SK-N-SH (cell line): ENCODE data around the gene RIN3. TPM values are rescaled to one million over a fixed set of nuclear protein-coding genes. Genes with fewer than 3 reads are reported as not detected.

ENCODE experiments used
- CTCF ChIA-PET: fragments of 300-600, 350-600 bp; formaldehyde crosslinking; extraction: SDS; loops from one replicate; lab custom pipeline; 2021; lab: Yijun Ruan, JAX
- POLR2A ChIA-PET: fragments of 350-600 bp; sonication (Branson Sonifier 250); formaldehyde crosslinking; extraction: SDS; loops from one replicate; lab custom pipeline; 2020; ENCODE audit warnings: antibody characterized with exemption, inconsistent platforms; lab: Yijun Ruan, JAX
- DNase-seq: peaks from one replicate; pipeline ENCODE4 v3.0.0; 2012
- H2AFZ ChIP-seq: fragments of 200-600 bp; sonication (generic); 2 replicates; pipeline ENCODE4 v1.8.1; 2016; ENCODE audit warnings: antibody characterized with exemption, mild to moderate bottlenecking, low read depth
- H3F3A ChIP-seq: fragments of 200-600 bp; sonication (generic); replicated peaks from 2 replicates; pipeline ENCODE3; 2016; ENCODE audit warnings: antibody characterized with exemption, mild to moderate bottlenecking; ENCODE audit not compliant: insufficient read depth
- H3K27ac ChIP-seq, 2 experiments: fragments of 200-500 bp in 1 of 2; fragments of 200-600 bp in 1 of 2; sonication (Bioruptor generic) in 1 of 2; sonication (generic), shearing (Covaris generic) in 1 of 2; 2 replicates each; pipeline versions ENCODE4 v1.5.1 to v1.6.1; 2014 to 2016; ENCODE audit warnings: low read depth in 2 of 2, inconsistent platforms in 1 of 2, low read length in 1 of 2, mild to moderate bottlenecking in 1 of 2, mixed read lengths in 1 of 2
- H3K27me3 ChIP-seq: fragments of 200-600 bp; sonication (generic), shearing (Covaris generic); 2 replicates; pipeline ENCODE4 v1.6.1; 2016; ENCODE audit warnings: mixed run types; ENCODE audit not compliant: insufficient read depth
- H3K36me3 ChIP-seq, 2 experiments: fragments of 200-500 bp in 1 of 2; fragments of 200-600 bp in 1 of 2; sonication (Bioruptor generic) in 1 of 2; sonication (generic) in 1 of 2; replicated peaks in 1 of 2; 2 replicates each; pipeline versions ENCODE3 to v1.5.1; 2014 to 2016; ENCODE audit warnings: low read length in 1 of 2, mild to moderate bottlenecking in 1 of 2; ENCODE audit not compliant: insufficient read depth in 2 of 2, control insufficient read depth in 1 of 2
- H3K4me1 ChIP-seq, 2 experiments: fragments of 200-500 bp in 1 of 2; fragments of 200-600 bp in 1 of 2; sonication (Bioruptor generic) in 1 of 2; sonication (generic), shearing (Covaris generic) in 1 of 2; 2 replicates each; pipeline versions ENCODE4 v1.5.1 to v1.6.1; 2014 to 2016; ENCODE audit warnings: low read depth in 1 of 2, low read length in 1 of 2, mixed run types in 1 of 2; ENCODE audit not compliant: insufficient read depth in 2 of 2, control insufficient read depth in 1 of 2
- H3K4me2 ChIP-seq: fragments of 200-600 bp; sonication (generic), shearing (Covaris generic); 2 replicates; pipeline ENCODE4 v1.6.1; 2017; ENCODE audit warnings: mixed run types
- H3K4me3 ChIP-seq, 2 experiments: fragments of 200-500 bp in 1 of 2; fragments of 200-600 bp in 1 of 2; sonication (Bioruptor generic) in 1 of 2; sonication (generic), shearing (Covaris generic) in 1 of 2; 2 replicates each; pipeline versions ENCODE4 v1.5.1 to v1.8.1; 2014 to 2016; ENCODE audit warnings: low read depth in 2 of 2, inconsistent platforms in 1 of 2, low read length in 1 of 2, mild to moderate bottlenecking in 1 of 2, mixed read lengths in 1 of 2, moderate library complexity in 1 of 2
- H3K79me2 ChIP-seq: fragments of 200-600 bp; sonication (generic); 2 replicates; pipeline ENCODE4 v1.8.1; 2017; ENCODE audit warnings: mild to moderate bottlenecking; ENCODE audit not compliant: insufficient read depth
- H3K9ac ChIP-seq: fragments of 200-600 bp; sonication (generic); 2 replicates; pipeline ENCODE4 v1.6.1; 2017; ENCODE audit warnings: mixed run types
- H3K9me2 ChIP-seq: fragments of 200-600 bp; sonication (generic); 2 replicates; pipeline ENCODE4 v1.6.1; 2017; ENCODE audit warnings: mixed run types
- H3K9me3 ChIP-seq: fragments of 200-600 bp; sonication (generic); 2 replicates; pipeline ENCODE4 v1.6.1; 2017; ENCODE audit warnings: mixed run types, mild to moderate bottlenecking, moderate library complexity
- H4K20me1 ChIP-seq: fragments of 200-600 bp; sonication (generic); 2 replicates; pipeline ENCODE4 v1.6.1; 2017; ENCODE audit warnings: mild to moderate bottlenecking, mixed run types; ENCODE audit not compliant: insufficient read depth
- CHD2 ChIP-seq: fragments of 150-350 bp; IDR thresholded peaks from 2 replicates; pipeline ENCODE4 v1.6.1; 2018; ENCODE audit warnings: low read length; ENCODE audit not compliant: partially characterized antibody
- ELF1 ChIP-seq: IDR thresholded peaks from 2 replicates; pipeline ENCODE4 v1.4.0; 2012
- EZH2phosphoT487 ChIP-seq: fragments of 200-600 bp; sonication (generic); IDR thresholded peaks from 2 replicates; pipeline ENCODE4 v1.6.1; 2017; ENCODE audit warnings: low read depth, mixed run types, mild to moderate bottlenecking, antibody characterized with exemption, moderate library complexity, borderline replicate concordance
- FOSL2 ChIP-seq: IDR thresholded peaks from 2 replicates; pipeline ENCODE4 v1.4.0; 2012; ENCODE audit warnings: low read depth, mild to moderate bottlenecking, moderate library complexity, borderline replicate concordance
- FOXJ3 ChIP-seq: sonication (generic); formaldehyde crosslinking; IDR thresholded peaks from 2 replicates; pipeline ENCODE4 v1.5.1; 2020; ENCODE audit warnings: mild to moderate bottlenecking, missing genetic modification reagents
- FOXM1 ChIP-seq: IDR thresholded peaks from 2 replicates; pipeline ENCODE4 v1.4.0; 2012; ENCODE audit warnings: low read depth, mild to moderate bottlenecking
- GABPA ChIP-seq: IDR thresholded peaks from 2 replicates; pipeline ENCODE4 v1.4.0; 2012; ENCODE audit warnings: low read depth, mild to moderate bottlenecking
- GATA2 ChIP-seq: sonication (generic); formaldehyde crosslinking; IDR thresholded peaks from 2 replicates; pipeline ENCODE4 v1.5.0; 2020; ENCODE audit warnings: mild to moderate bottlenecking, missing genetic modification reagents
- MAX ChIP-seq: IDR thresholded peaks from 2 replicates; pipeline ENCODE4 v1.4.0; 2012; ENCODE audit warnings: low read depth
- MEF2A ChIP-seq: IDR thresholded peaks from 2 replicates; pipeline ENCODE4 v1.4.0; 2012; ENCODE audit warnings: low read depth, borderline replicate concordance
- MXI1 ChIP-seq: IDR thresholded peaks from 2 replicates; pipeline ENCODE4 v1.6.1; 2012; ENCODE audit warnings: mild to moderate bottlenecking, low read depth, low read length, improper control_type of control experiment
- NFIC ChIP-seq: IDR thresholded peaks from 2 replicates; pipeline ENCODE4 v1.4.0; 2012; ENCODE audit warnings: borderline replicate concordance
- POLR2AphosphoS5 ChIP-seq: IDR thresholded peaks from 2 replicates; pipeline ENCODE4 v1.6.1; 2012; ENCODE audit warnings: low read depth, low read length
- RAD21 ChIP-seq: IDR thresholded peaks from 2 replicates; pipeline ENCODE4 v1.6.1; 2012; ENCODE audit warnings: mild to moderate bottlenecking, low read length
- RCOR1 ChIP-seq: fragments of 150-350 bp; IDR thresholded peaks from 2 replicates; pipeline ENCODE4 v1.6.1; 2017; ENCODE audit warnings: antibody characterized with exemption, low read length
- REST ChIP-seq: IDR thresholded peaks from 2 replicates; pipeline ENCODE4 v1.6.1; 2012; ENCODE audit warnings: mild to moderate bottlenecking, low read depth, low read length, moderate library complexity
- RFX5 ChIP-seq: IDR thresholded peaks from 2 replicates; pipeline ENCODE4 v1.6.1; 2012; ENCODE audit warnings: mild to moderate bottlenecking, improper control_type of control experiment, low read length
- RXRA ChIP-seq: IDR thresholded peaks from 2 replicates; pipeline ENCODE4 v1.4.0; 2012; ENCODE audit warnings: low read depth, mild to moderate bottlenecking, borderline replicate concordance
- SIN3A ChIP-seq: IDR thresholded peaks from 2 replicates; pipeline ENCODE4 v1.6.1; 2012; ENCODE audit warnings: low read depth, mild to moderate bottlenecking, low read length, moderate library complexity, borderline replicate concordance
- TAF1 ChIP-seq: IDR thresholded peaks from 2 replicates; pipeline ENCODE4 v1.6.1; 2012; ENCODE audit warnings: low read depth, mild to moderate bottlenecking, low read length, moderate library complexity, borderline replicate concordance
- TEAD4 ChIP-seq: IDR thresholded peaks from 2 replicates; pipeline ENCODE4 v1.4.0; 2012; ENCODE audit warnings: mild to moderate bottlenecking, borderline replicate concordance; ENCODE audit not compliant: insufficient read depth
- YY1 ChIP-seq: IDR thresholded peaks from 2 replicates; pipeline ENCODE4 v1.4.0; 2012; ENCODE audit warnings: low read depth, mild to moderate bottlenecking
- WGBS: methylation state at CpG from one replicate; pipeline ENCODE4 v1.1.6; 2017; ENCODE audit warnings: low lambda C conversion rate; 5-methylcytosine and 5-hydroxymethylcytosine counted together
- polyA plus RNA-seq, 3 experiments: library from polyadenylated mRNA; depleted of rRNA; stranded (reverse); fragments of >200 nt; gene quantifications; 2 replicates each; pipeline ENCODE4 v1.2.3, GENCODE V29; 2012
- TF ChIP-seq, protein P1 (sequence below): IDR thresholded peaks from 2 replicates; pipeline ENCODE4 v1.4.0; 2012; ENCODE audit warnings: low read depth, borderline replicate concordance
- TF ChIP-seq, protein P2 (sequence below): IDR thresholded peaks from 2 replicates; pipeline ENCODE4; 2012
- TF ChIP-seq, protein P3 (sequence below): fragments of 200-600 bp; sonication (generic); IDR thresholded peaks from 2 replicates; pipeline ENCODE4 v1.6.1; 2017; ENCODE audit warnings: antibody characterized with exemption, mild to moderate bottlenecking, moderate library complexity

Gene RIN3
- polyA plus RNA-seq, 1 of the 3 experiments (the other 2 are of a cell fraction): 12.4 TPM

DNA sequence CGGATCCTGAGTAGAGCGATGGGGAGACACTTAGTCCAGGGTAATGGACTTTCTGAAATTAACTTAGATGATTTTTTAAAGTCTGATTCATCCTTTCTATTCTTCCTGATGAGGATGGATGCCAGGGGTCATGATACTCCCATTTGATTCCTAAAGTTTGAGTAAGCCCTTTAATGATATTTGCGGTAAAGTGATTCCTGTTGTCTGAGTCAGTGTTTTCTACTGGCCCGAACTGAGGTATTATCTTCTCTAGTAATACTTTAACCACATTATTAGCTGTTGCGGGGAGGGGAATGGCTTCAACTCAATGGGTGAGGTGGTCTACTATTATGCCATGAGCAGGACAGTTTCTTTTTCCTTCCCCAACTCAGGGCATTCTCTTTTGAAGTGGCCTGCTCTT lies 111.6 kb downstream of the RIN3 start:
- CTCF ChIA-PET: no interaction called here
- TF ChIP-seq MXI1: no peak
- TF ChIP-seq RFX5: no peak
- TF ChIP-seq GATA2: no peak
- TF ChIP-seq RAD21: no peak
- no peak for TF ChIP-seq CHD2
- TF ChIP-seq EZH2phosphoT487: no peak
- TF ChIP-seq TAF1: no peak
- peak; percentile 85 for TF ChIP-seq TEAD4
- TF ChIP-seq FOSL2: peak; percentile 93
- TF ChIP-seq FOXJ3: no peak
- TF ChIP-seq FOXM1: peak; percentile 56; the same call in 1 of the 2 replicates
- no peak for TF ChIP-seq RCOR1
- TF ChIP-seq MEF2A: no peak; the same call in 1 of the 2 replicates
- TF ChIP-seq YY1: no peak
- no peak; the same call in 1 of the 2 replicates for TF ChIP-seq ELF1
- peak; percentile 39; the same call in 1 of the 2 replicates for TF ChIP-seq POLR2AphosphoS5
- TF ChIP-seq, protein P1, sequence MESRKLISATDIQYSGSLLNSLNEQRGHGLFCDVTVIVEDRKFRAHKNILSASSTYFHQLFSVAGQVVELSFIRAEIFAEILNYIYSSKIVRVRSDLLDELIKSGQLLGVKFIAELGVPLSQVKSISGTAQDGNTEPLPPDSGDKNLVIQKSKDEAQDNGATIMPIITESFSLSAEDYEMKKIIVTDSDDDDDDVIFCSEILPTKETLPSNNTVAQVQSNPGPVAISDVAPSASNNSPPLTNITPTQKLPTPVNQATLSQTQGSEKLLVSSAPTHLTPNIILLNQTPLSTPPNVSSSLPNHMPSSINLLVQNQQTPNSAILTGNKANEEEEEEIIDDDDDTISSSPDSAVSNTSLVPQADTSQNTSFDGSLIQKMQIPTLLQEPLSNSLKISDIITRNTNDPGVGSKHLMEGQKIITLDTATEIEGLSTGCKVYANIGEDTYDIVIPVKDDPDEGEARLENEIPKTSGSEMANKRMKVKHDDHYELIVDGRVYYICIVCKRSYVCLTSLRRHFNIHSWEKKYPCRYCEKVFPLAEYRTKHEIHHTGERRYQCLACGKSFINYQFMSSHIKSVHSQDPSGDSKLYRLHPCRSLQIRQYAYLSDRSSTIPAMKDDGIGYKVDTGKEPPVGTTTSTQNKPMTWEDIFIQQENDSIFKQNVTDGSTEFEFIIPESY: no peak; the same call in 1 of the 2 replicates
- TF ChIP-seq SIN3A: no peak
- no peak for TF ChIP-seq GABPA
- TF ChIP-seq MAX: peak; percentile 43
- TF ChIP-seq, protein P2, sequence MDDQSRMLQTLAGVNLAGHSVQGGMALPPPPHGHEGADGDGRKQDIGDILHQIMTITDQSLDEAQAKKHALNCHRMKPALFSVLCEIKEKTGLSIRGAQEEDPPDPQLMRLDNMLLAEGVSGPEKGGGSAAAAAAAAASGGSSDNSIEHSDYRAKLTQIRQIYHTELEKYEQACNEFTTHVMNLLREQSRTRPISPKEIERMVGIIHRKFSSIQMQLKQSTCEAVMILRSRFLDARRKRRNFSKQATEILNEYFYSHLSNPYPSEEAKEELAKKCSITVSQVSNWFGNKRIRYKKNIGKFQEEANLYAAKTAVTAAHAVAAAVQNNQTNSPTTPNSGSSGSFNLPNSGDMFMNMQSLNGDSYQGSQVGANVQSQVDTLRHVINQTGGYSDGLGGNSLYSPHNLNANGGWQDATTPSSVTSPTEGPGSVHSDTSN: peak; percentile 62; the same call in 1 of the 2 replicates
- no peak for TF ChIP-seq REST
- TF ChIP-seq NFIC: peak; percentile 85
- peak; percentile 96 for TF ChIP-seq RXRA
- TF ChIP-seq, protein P3, sequence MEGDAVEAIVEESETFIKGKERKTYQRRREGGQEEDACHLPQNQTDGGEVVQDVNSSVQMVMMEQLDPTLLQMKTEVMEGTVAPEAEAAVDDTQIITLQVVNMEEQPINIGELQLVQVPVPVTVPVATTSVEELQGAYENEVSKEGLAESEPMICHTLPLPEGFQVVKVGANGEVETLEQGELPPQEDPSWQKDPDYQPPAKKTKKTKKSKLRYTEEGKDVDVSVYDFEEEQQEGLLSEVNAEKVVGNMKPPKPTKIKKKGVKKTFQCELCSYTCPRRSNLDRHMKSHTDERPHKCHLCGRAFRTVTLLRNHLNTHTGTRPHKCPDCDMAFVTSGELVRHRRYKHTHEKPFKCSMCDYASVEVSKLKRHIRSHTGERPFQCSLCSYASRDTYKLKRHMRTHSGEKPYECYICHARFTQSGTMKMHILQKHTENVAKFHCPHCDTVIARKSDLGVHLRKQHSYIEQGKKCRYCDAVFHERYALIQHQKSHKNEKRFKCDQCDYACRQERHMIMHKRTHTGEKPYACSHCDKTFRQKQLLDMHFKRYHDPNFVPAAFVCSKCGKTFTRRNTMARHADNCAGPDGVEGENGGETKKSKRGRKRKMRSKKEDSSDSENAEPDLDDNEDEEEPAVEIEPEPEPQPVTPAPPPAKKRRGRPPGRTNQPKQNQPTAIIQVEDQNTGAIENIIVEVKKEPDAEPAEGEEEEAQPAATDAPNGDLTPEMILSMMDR: no peak

More for the DNA sequence above, 111.6 kb downstream of the RIN3 start:
- Histone ChIP-seq H3K4me2 (peak overlapping the region; percentile 75), H3K36me3 (peaks cover 0 to 31% of the 10 kb centered on the region in 2 experiments), H3K9ac (peak overlapping the region; percentile 72), H3K4me1 (peaks cover 0 to 11% of the 10 kb centered on the region in 2 experiments; a peak in 2 of 4 replicates), H3K27ac (peak overlapping the region; percentile 68 to 96; a peak in 3 of 4 replicates), H3K79me2 (no peaks in the 10 kb centered on the region), H3K9me3 (peaks cover 8% of the 10 kb centered on the region; the same call in 1 of the 2 replicates), H3K4me3 (peak overlapping the region in 1 of 2 experiments; percentile 31; a peak in 2 of 4 replicates), H2AFZ (no peak overlapping the region), H4K20me1 (no peaks in the 10 kb centered on the region), H3K9me2 (no peaks in the 10 kb centered on the region), H3K27me3 (no peaks in the 10 kb centered on the region), H3F3A (peaks cover 27% of the 10 kb centered on the region)
- POLR2A ChIA-PET: no interaction called here
- no peak for DNase-seq
- 4% methylated on average over 5 of the region's 5 CpGs for WGBS
